Colonic mucosa (tissue), 4 donors: ENCODE data around the gene ERRFI1. TPM values are rescaled to one million over a fixed set of nuclear protein-coding genes. Genes with fewer than 3 reads are reported as not detected.

ENCODE experiments used
- DNase-seq: peaks from one replicate; pipeline ENCODE4 v3.0.0-alpha.2; 2020
- H3K27ac ChIP-seq: fragments of 200-600 bp; one replicate; pipeline ENCODE4 v1.8.0; 2021
- H3K27me3 ChIP-seq: fragments of 200-600 bp; one replicate; pipeline ENCODE4 v1.8.0; 2021
- H3K36me3 ChIP-seq: fragments of 200-600 bp; one replicate; pipeline ENCODE4 v1.8.0; 2021
- H3K4me1 ChIP-seq: fragments of 200-600 bp; one replicate; pipeline ENCODE4 v1.8.0; 2021; ENCODE audit warnings: mild to moderate bottlenecking
- H3K4me3 ChIP-seq: fragments of 200-600 bp; one replicate; pipeline ENCODE4 v1.8.0; 2021
- H3K9ac ChIP-seq, 2 donors: one replicate each; pipeline ENCODE4 v1.7.0; 2013; ENCODE audit warnings: control low read depth in 2 of 2, low read depth in 2 of 2, low read length in 2 of 2
- H3K9me3 ChIP-seq: fragments of 200-600 bp; one replicate; pipeline ENCODE4 v1.8.0; 2021
- CTCF ChIP-seq: fragments of 200-600 bp; IDR thresholded peaks from one replicate; pipeline ENCODE4 v1.8.0; 2022; ENCODE audit warnings: antibody characterized with exemption, mild to moderate bottlenecking
- intact Hi-C: fragments of 100-400 bp; cut with DNase I; formaldehyde crosslinking; loops from one replicate; pipeline ENCODE4 v1.14.1; 2022
- total RNA-seq, 2 donors: library from RNA; stranded (reverse); fragmentation: NEBNext Ultra II Directional in 1 of 2; extraction: Animal tissue kit (Norgen Biotek cat#: 25700) in 1 of 2; gene quantifications; one replicate each; pipeline ENCODE4 v1.2.1, GENCODE V29; 2021
- donor health status: healthy.
- donor health status: DM: no; HTN: no; CAD: no.
- donor health status: DM: no; HTN: no; CAD: no.

Gene ERRFI1
- total RNA-seq, 2 donors from 2014 or later = 22.3 to 45.5 TPM

- no peak overlapping the region for H3K27ac ChIP-seq
- H3K4me1 ChIP-seq = peaks cover 9% of the 10 kb centered on the region
- H3K9me3 ChIP-seq = no peaks in the 10 kb centered on the region
- no peak for TF ChIP-seq CTCF
- H3K36me3 ChIP-seq = no peaks in the 10 kb centered on the region
- H3K9ac ChIP-seq = no peak overlapping the region
- intact Hi-C loops = loop anchor here (5.0 kb wide), 1 partner anchor 225 kb away; no protein-coding TSS in a partner anchor
- DNase-seq = peak; percentile 53
- H3K4me3 ChIP-seq = no peak overlapping the region
- no peaks in the 10 kb centered on the region for H3K27me3 ChIP-seq
These were observed 8.5 kb downstream of the ERRFI1 start for GRCh38 chr1:8017495-8018197.

- Histone ChIP-seq H3K36me3 (no peaks in the 10 kb centered on the region), H3K9me3 (no peaks in the 10 kb centered on the region), H3K4me3 (no peak overlapping the region), H3K27me3 (no peaks in the 10 kb centered on the region), H3K9ac (no peak overlapping the region), H3K4me1 (peaks cover 9% of the 10 kb centered on the region), H3K27ac (no peak overlapping the region)
- intact Hi-C loops = loop anchor here (5.0 kb wide), 1 partner anchor 225 kb away; no protein-coding TSS in a partner anchor
- TF ChIP-seq CTCF = no peak
- DNase-seq = no peak
These were observed 9.2 kb downstream of the ERRFI1 start for GRCh38 chr1:8016895-8017241.

- peak overlapping the region; percentile 61 for H3K27ac ChIP-seq
- no peak for DNase-seq
- peaks cover 9% of the 10 kb centered on the region for H3K4me1 ChIP-seq
- intact Hi-C loops = loop anchor here (5.0 kb wide), 1 partner anchor 226 kb away; no protein-coding TSS in a partner anchor
- no peaks in the 10 kb centered on the region for H3K36me3 ChIP-seq
- H3K9me3 ChIP-seq = no peaks in the 10 kb centered on the region
- no peaks in the 10 kb centered on the region for H3K27me3 ChIP-seq
- TF ChIP-seq CTCF = no peak
- no peak overlapping the region for H3K4me3 ChIP-seq
- H3K9ac ChIP-seq = no peak overlapping the region
These were observed 9.8 kb downstream of the ERRFI1 start for GRCh38 chr1:8016210-8016894.

GRCh38 chr1:8015809-8016165, 10.3 kb downstream of the ERRFI1 start:
- Histone ChIP-seq H3K27me3 (no peaks in the 10 kb centered on the region), H3K9me3 (no peaks in the 10 kb centered on the region), H3K4me3 (no peak overlapping the region), H3K36me3 (no peaks in the 10 kb centered on the region), H3K4me1 (peaks cover 9% of the 10 kb centered on the region), H3K9ac (peak overlapping the region in 1 of 2 donors; percentile 0), H3K27ac (peak overlapping the region; percentile 61)
- TF ChIP-seq CTCF = no peak
- DNase-seq = no peak
- intact Hi-C loops = loop anchor here (5.0 kb wide), 1 partner anchor 227 kb away; no protein-coding TSS in a partner anchor

- no peak overlapping the region for H3K4me3 ChIP-seq
- intact Hi-C loops = loop anchor here (5.0 kb wide), 1 partner anchor 227 kb away; no protein-coding TSS in a partner anchor
- DNase-seq = peak; percentile 74
These were observed 10.9 kb downstream of the ERRFI1 start for GRCh38 chr1:8015036-8015808.

More at GRCh38 chr1:8015036-8015808, 10.9 kb downstream of the ERRFI1 start:
- no peaks in the 10 kb centered on the region for H3K9me3 ChIP-seq
- peak overlapping the region in 1 of 2 donors; percentile 22 for H3K9ac ChIP-seq
- no peaks in the 10 kb centered on the region for H3K36me3 ChIP-seq
- H3K4me1 ChIP-seq = peaks cover 9% of the 10 kb centered on the region
- peak; percentile 61 for TF ChIP-seq CTCF
- peak overlapping the region; percentile 61 for H3K27ac ChIP-seq
- H3K27me3 ChIP-seq = no peaks in the 10 kb centered on the region
